Mesenchymal stem cell (in vitro differentiated cells and primary cell): ENCODE data around the gene GRIK2.

Source experiments
- DNase-seq: peaks from one replicate; pipeline ENCODE4 v3.0.0-alpha.2; 2013
- H2AFZ ChIP-seq: one replicate; pipeline ENCODE4 v1.6.1; 2013; ENCODE audit warnings: low read depth, mild to moderate bottlenecking, control low read depth, inconsistent platforms, low read length, moderate library complexity
- H2AK5ac ChIP-seq: 2 replicates; pipeline ENCODE4 v1.6.1; 2013; ENCODE audit warnings: low read length, moderate library complexity, mild to moderate bottlenecking, inconsistent platforms; ENCODE audit not compliant: severe bottlenecking
- H2BK120ac ChIP-seq: one replicate; pipeline ENCODE4 v1.6.1; 2013; ENCODE audit warnings: low read depth, mild to moderate bottlenecking, inconsistent platforms, low read length, moderate library complexity
- H2BK12ac ChIP-seq, 2 experiments: one replicate each; pipeline ENCODE4 v1.6.1; 2013; ENCODE audit warnings: inconsistent platforms in 2 of 2, low read length in 2 of 2, mild to moderate bottlenecking in 2 of 2, moderate library complexity in 2 of 2, control low read depth in 1 of 2
- H2BK15ac ChIP-seq: one replicate; pipeline ENCODE4 v1.6.1; 2013; ENCODE audit warnings: mild to moderate bottlenecking, low read depth, inconsistent platforms; ENCODE audit not compliant: poor library complexity, severe bottlenecking
- H2BK5ac ChIP-seq: 2 replicates; pipeline ENCODE4 v1.6.1; 2013; ENCODE audit warnings: low read depth, mild to moderate bottlenecking, low read length, control low read depth, inconsistent platforms; ENCODE audit not compliant: poor library complexity, severe bottlenecking
- H3K14ac ChIP-seq, 2 experiments: one replicate each; pipeline ENCODE4 v1.6.1; 2013; ENCODE audit warnings: inconsistent platforms in 2 of 2, low read length in 2 of 2, control low read depth in 1 of 2, mild to moderate bottlenecking in 1 of 2, moderate library complexity in 1 of 2
- H3K18ac ChIP-seq, 2 experiments: one replicate each; pipeline ENCODE4 v1.6.1; 2013; ENCODE audit warnings: inconsistent platforms in 2 of 2, low read length in 2 of 2, control low read depth in 1 of 2, low read depth in 1 of 2, mild to moderate bottlenecking in 1 of 2
- H3K23ac ChIP-seq, 2 experiments: one replicate each; pipeline ENCODE4 v1.6.1; 2013; ENCODE audit warnings: inconsistent platforms in 2 of 2, low read length in 2 of 2, mild to moderate bottlenecking in 2 of 2, moderate library complexity in 2 of 2, control low read depth in 1 of 2
- H3K27ac ChIP-seq: 2 replicates; pipeline ENCODE4 v1.5.1; 2013; ENCODE audit warnings: mild to moderate bottlenecking, moderate library complexity, low read length, control low read depth, inconsistent platforms; ENCODE audit not compliant: poor library complexity, severe bottlenecking
- H3K27me3 ChIP-seq, 2 experiments: 2 replicates each; pipeline versions ENCODE4 v1.6.1 to v1.7.0; 2013; ENCODE audit warnings: low read length in 2 of 2, mild to moderate bottlenecking in 2 of 2, moderate library complexity in 2 of 2, control low read depth in 1 of 2, inconsistent platforms in 1 of 2; ENCODE audit not compliant: control insufficient read depth in 1 of 2, insufficient read depth in 1 of 2
- H3K36me3 ChIP-seq, 2 experiments: 2 replicates each; pipeline versions ENCODE4 v1.6.1 to v1.7.0; 2013; ENCODE audit warnings: low read length in 2 of 2, control low read depth in 1 of 2, inconsistent platforms in 1 of 2, low read depth in 1 of 2, mild to moderate bottlenecking in 1 of 2; ENCODE audit not compliant: insufficient read depth in 2 of 2, control insufficient read depth in 1 of 2
- H3K4ac ChIP-seq, 2 experiments: one replicate each; pipeline ENCODE4 v1.6.1; 2013; ENCODE audit warnings: inconsistent platforms in 2 of 2, low read length in 2 of 2, mild to moderate bottlenecking in 2 of 2, moderate library complexity in 2 of 2, control low read depth in 1 of 2, low read depth in 1 of 2
- H3K4me1 ChIP-seq: 2 replicates; pipeline ENCODE4 v1.6.1; 2013; ENCODE audit warnings: low read depth, low read length, control low read depth; ENCODE audit not compliant: control insufficient read depth, insufficient read depth
- H3K4me2 ChIP-seq: 2 replicates; pipeline ENCODE4 v1.6.1; 2013; ENCODE audit warnings: low read length, mild to moderate bottlenecking, inconsistent platforms; ENCODE audit not compliant: poor library complexity, severe bottlenecking
- H3K4me3 ChIP-seq, 2 experiments: 2 replicates each; pipeline versions ENCODE4 v1.5.1 to v1.7.0; 2013; ENCODE audit warnings: low read length in 2 of 2, mild to moderate bottlenecking in 2 of 2, control low read depth in 1 of 2, low read depth in 1 of 2; ENCODE audit not compliant: insufficient read depth in 1 of 2
- H3K79me1 ChIP-seq: replicated peaks from 2 replicates; pipeline ENCODE4 v1.6.1; 2013; ENCODE audit warnings: mild to moderate bottlenecking, control low read depth, low read length, inconsistent platforms; ENCODE audit not compliant: poor library complexity, severe bottlenecking
- H3K9ac ChIP-seq: 2 replicates; pipeline ENCODE4 v1.7.0; 2013; ENCODE audit warnings: mild to moderate bottlenecking, low read length, moderate library complexity
- H3K9me3 ChIP-seq: 2 replicates; pipeline ENCODE4 v1.7.0; 2013; ENCODE audit warnings: mild to moderate bottlenecking, low read length; ENCODE audit not compliant: control insufficient read depth
- H4K8ac ChIP-seq: one replicate; pipeline ENCODE4 v1.6.1; 2013; ENCODE audit warnings: inconsistent platforms, mild to moderate bottlenecking, low read length, moderate library complexity
- H4K91ac ChIP-seq: one replicate; pipeline ENCODE4 v1.6.1; 2013; ENCODE audit warnings: mild to moderate bottlenecking, low read length, inconsistent platforms
- WGBS: methylation state at CpG from one replicate; pipeline ENCODE4 v1.1.7; 2013; ENCODE audit warnings: mixed read lengths; 5-methylcytosine and 5-hydroxymethylcytosine counted together

Gene GRIK2

DNA sequence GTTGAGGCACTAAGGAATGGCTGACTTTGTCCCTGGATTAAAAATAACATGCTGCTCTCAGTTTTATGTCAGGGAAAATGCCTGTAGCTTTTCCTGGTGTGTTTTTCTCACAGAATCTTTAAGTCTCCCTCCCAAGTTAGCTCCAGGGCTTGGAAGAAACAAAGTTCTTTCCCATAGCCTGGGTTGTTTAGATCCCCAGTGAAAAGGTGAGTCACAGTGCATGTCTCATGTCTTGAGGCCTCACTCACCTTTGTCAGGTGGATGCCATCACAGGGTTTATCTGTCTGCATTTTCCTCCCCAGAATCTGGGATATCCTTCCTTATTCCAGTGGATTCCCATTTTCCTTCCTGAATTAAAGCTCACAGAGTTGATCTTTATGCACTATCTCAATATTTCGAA lies 722.4 kb downstream of the GRIK2 start:
- H3K23ac ChIP-seq = no peak overlapping the region
- H2BK120ac ChIP-seq = no peak overlapping the region
- H3K9ac ChIP-seq = no peak overlapping the region
- H2BK12ac ChIP-seq = no peak overlapping the region
- no peak overlapping the region for H3K14ac ChIP-seq
- H4K91ac ChIP-seq = no peak overlapping the region
- no peaks in the 10 kb centered on the region for H3K36me3 ChIP-seq
- DNase-seq = no peak
- no peak overlapping the region for H3K4me2 ChIP-seq
- no peak overlapping the region for H3K4me3 ChIP-seq
- H2AK5ac ChIP-seq = no peak overlapping the region
- peaks cover 9% of the 10 kb centered on the region for H3K9me3 ChIP-seq
- no peak overlapping the region for H3K18ac ChIP-seq
- H3K4ac ChIP-seq = no peak overlapping the region
- H2BK5ac ChIP-seq = no peak overlapping the region
- H2AFZ ChIP-seq = no peak overlapping the region
- no peak overlapping the region for H2BK15ac ChIP-seq
- H4K8ac ChIP-seq = no peak overlapping the region
- no peaks in the 10 kb centered on the region for H3K27me3 ChIP-seq
- H3K79me1 ChIP-seq = no peaks in the 10 kb centered on the region
- no peaks in the 10 kb centered on the region for H3K4me1 ChIP-seq
- H3K27ac ChIP-seq = no peak overlapping the region
- WGBS = 56% methylated on average over 1 of the region's 1 CpG

DNA sequence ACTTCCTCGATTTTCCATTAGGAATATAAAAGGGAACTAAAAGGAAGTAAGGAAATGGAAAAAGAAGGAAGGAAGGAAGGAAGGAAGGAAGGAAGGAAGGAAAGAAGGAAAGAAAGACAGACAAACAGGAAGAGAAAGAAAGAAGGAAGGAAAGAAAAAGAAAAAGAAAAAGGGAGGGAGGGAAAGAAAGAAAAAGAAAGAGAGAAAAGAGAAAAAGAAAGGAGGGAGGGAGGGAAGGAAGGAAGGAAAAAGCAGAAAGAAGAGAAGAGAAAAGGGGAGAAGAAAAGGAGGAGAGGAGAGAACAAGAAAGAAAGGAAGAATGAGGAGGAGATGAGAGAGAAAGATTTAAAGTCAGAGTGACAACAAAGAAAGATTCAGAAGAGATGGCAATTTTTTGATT lies 724.5 kb downstream of the GRIK2 start:
- no peaks in the 10 kb centered on the region for H3K36me3 ChIP-seq
- no peak overlapping the region for H3K4ac ChIP-seq
- no peak overlapping the region for H3K9ac ChIP-seq
- H4K8ac ChIP-seq = no peak overlapping the region
- no peak overlapping the region for H3K23ac ChIP-seq
- H2BK5ac ChIP-seq = no peak overlapping the region
- H3K27ac ChIP-seq = no peak overlapping the region
- H2AK5ac ChIP-seq = no peak overlapping the region
- no peak overlapping the region for H2BK12ac ChIP-seq
- no peaks in the 10 kb centered on the region for H3K79me1 ChIP-seq
- no peak overlapping the region for H2BK120ac ChIP-seq
- no peak overlapping the region for H3K14ac ChIP-seq
- no peak overlapping the region for H4K91ac ChIP-seq
- WGBS = 81% methylated on average over 1 of the region's 1 CpG
- H2BK15ac ChIP-seq = no peak overlapping the region
- H3K4me1 ChIP-seq = no peaks in the 10 kb centered on the region
- peaks cover 9% of the 10 kb centered on the region for H3K9me3 ChIP-seq
- H3K4me2 ChIP-seq = no peak overlapping the region
- H3K4me3 ChIP-seq = no peak overlapping the region
- DNase-seq = no peak
- no peaks in the 10 kb centered on the region for H3K27me3 ChIP-seq
- no peak overlapping the region for H3K18ac ChIP-seq
- no peak overlapping the region for H2AFZ ChIP-seq
